Bronchial epithelial cell (primary cell): ENCODE results near the gene PPP1R12C. TPM values are rescaled to one million over a fixed set of nuclear protein-coding genes. Genes with fewer than 3 reads are reported as not detected.

Experiments
- DNase-seq: peaks from one replicate; pipeline ENCODE4 v3.0.0-alpha.2; 2010; ENCODE audit warnings: low read depth
- FAIRE-seq: peaks from 2 replicates; lab custom pipeline; 2011; peaks lifted over from hg19 to GRCh38; lab: Jason Lieb, UNC
- H3K27me3 ChIP-seq: 2 replicates; pipeline ENCODE4 v1.5.1; 2011; ENCODE audit warnings: low read length; ENCODE audit not compliant: control insufficient read depth, insufficient read depth
- H3K36me3 ChIP-seq: 2 replicates; pipeline ENCODE4 v1.5.1; 2011; ENCODE audit warnings: low read length; ENCODE audit not compliant: control insufficient read depth, insufficient read depth
- H3K4me3 ChIP-seq: 2 replicates; pipeline ENCODE4 v1.5.1; 2011; ENCODE audit warnings: mild to moderate bottlenecking, low read depth, low read length, control low read depth
- CTCF ChIP-seq: IDR thresholded peaks from 2 replicates; pipeline ENCODE4 v1.5.1; 2011; ENCODE audit warnings: mild to moderate bottlenecking, moderate library complexity, low read length, control low read depth, inconsistent platforms; ENCODE audit not compliant: insufficient read depth, severe bottlenecking
- total RNA-seq: library from RNA; depleted of rRNA; stranded (reverse); fragments of >200 nt; gene quantifications from 2 replicates; pipeline ENCODE4 v1.2.1, GENCODE V29; 2014

The PPP1R12C gene
- total RNA-seq, 1 donor from 2014 or later, result 22.9 TPM

- no peak for DNase-seq
- no peak for FAIRE-seq
- peaks cover 4% of the 10 kb centered on the region for H3K27me3 ChIP-seq
- H3K36me3 ChIP-seq, result no peaks in the 10 kb centered on the region
- no peak for TF ChIP-seq CTCF
- no peak overlapping the region for H3K4me3 ChIP-seq
Measured at GRCh38 chr19:55131421-55131820, 14.0 kb upstream of the PPP1R12C start.

DNA sequence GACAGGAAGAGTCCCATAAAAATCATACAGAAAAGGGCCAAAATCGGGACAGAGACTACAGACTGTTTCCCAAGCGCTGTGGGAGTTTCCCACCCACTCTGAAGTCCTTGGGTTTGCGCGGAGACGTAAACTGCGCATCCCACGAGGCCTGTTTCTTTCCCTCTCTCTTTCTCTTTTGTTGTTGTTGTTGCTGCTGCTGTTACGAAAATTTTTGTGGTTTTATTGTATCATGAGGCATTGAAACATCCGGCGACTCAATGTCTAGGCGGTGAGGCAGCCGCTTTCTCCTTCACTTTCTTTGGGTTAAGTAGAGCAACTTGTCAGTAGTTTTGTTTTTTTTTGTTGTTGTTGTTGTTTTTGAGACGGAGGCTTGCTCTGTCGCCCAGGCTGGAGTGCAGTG, 1.6 kb upstream of the PPP1R12C start:
- H3K36me3 ChIP-seq, result no peaks in the 10 kb centered on the region
- no peak for FAIRE-seq
- H3K27me3 ChIP-seq, result no peaks in the 10 kb centered on the region
- H3K4me3 ChIP-seq, result no peak overlapping the region
- DNase-seq, result no peak
- no peak for TF ChIP-seq CTCF

GRCh38 chr19:55118401-55118991, 1.1 kb upstream of the PPP1R12C start:
- TF ChIP-seq CTCF, result no peak
- DNase-seq (no peak), FAIRE-seq (no peak)
- H3K27me3 ChIP-seq, result no peaks in the 10 kb centered on the region
- no peaks in the 10 kb centered on the region for H3K36me3 ChIP-seq
- peak overlapping the region; percentile 92 for H3K4me3 ChIP-seq

- Histone ChIP-seq H3K4me3 (peak overlapping the region; percentile 92), H3K36me3 (no peaks in the 10 kb centered on the region), H3K27me3 (no peaks in the 10 kb centered on the region)
- TF ChIP-seq CTCF, result no peak
- FAIRE-seq (no peak), DNase-seq (peak; percentile 93)
Measured at GRCh38 chr19:55117663-55118391, 390 bp upstream of the PPP1R12C start.

DNA sequence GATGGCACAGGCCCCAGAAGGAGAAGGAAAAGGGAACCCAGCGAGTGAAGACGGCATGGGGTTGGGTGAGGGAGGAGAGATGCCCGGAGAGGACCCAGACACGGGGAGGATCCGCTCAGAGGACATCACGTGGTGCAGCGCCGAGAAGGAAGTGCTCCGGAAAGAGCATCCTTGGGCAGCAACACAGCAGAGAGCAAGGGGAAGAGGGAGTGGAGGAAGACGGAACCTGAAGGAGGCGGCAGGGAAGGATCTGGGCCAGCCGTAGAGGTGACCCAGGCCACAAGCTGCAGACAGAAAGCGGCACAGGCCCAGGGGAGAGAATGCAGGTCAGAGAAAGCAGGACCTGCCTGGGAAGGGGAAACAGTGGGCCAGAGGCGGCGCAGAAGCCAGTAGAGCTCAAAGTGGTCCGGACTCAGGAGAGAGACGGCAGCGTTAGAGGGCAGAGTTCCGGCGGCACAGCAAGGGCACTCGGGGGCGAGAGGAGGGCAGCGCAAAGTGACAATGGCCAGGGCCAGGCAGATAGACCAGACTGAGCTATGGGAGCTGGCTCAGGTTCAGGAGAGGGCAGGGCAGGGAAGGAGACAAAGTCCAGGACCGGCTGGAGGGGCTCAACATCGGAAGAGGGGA, 1.1 kb downstream of the PPP1R12C start:
- peak; percentile 37 for DNase-seq
- H3K4me3 ChIP-seq, result peak overlapping the region; percentile 92
- no peaks in the 10 kb centered on the region for H3K27me3 ChIP-seq
- FAIRE-seq, result no peak
- H3K36me3 ChIP-seq, result peaks cover 3% of the 10 kb centered on the region
- TF ChIP-seq CTCF, result no peak
